ENCODE results near the gene SETD4.
"Not testable (repeated sequence)": the region's sequence is repeated elsewhere in the genome, so short reads cannot be mapped to it uniquely, and the experiment has no call there.

SETD4 gene

DNA sequence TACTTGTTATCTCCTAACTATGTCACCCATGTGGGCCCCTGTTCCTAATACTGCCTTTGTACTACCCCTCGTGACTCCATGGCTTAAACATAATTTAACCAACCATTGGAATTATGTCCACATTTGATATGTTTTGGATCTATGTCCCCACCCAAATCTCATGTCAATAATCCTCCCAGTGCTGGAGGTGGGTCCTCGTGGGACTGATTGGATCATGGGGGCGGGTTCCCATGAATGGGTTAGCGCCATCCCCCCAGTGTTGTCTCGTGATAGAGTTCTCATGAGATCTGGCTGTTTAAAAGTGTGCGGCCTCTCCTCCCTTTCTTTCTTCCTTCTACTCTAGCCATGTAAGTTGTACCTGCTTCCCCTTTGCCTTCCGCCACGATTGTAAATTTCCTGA lies 19.3 kb upstream of the SETD4 start:
- no peak for FAIRE-seq
- no peak for DNase-seq (ENCODE audit: extremely low spot score, insufficient read length, low read depth)

DNA sequence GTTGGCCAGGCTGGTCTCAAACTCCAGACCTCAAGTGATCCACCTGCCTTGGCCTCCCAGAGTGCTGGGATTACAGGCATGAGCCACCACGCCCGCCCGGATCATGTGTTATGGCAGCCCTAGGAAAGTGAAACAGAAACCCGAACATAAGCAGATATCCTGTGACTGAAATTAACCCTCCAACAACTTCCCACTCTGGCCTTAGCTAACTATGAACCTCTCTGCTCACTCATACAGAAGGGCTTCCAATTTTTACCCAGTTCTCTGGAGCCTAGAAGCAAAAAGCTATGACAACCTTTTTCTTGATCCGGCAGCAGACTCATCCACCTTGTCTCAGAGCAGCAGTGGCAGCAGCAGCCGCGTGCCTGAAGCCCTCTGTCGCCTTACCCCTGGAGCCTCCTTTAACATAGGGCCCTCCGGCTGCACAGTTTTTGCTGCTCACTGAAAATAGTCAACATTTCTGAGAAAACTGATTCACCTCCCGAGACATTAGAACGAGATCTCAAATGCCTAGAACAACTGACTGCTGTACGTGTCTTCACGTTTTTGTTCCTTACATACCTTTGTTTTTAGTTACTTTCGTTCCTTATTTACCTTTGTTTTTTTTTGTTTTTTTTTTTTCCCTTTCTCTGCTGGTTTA lies 18.8 kb upstream of the SETD4 start:
- DNase-seq (ENCODE audit: extremely low spot score, insufficient read length, low read depth): no peak
- FAIRE-seq: peak; percentile 73

DNA sequence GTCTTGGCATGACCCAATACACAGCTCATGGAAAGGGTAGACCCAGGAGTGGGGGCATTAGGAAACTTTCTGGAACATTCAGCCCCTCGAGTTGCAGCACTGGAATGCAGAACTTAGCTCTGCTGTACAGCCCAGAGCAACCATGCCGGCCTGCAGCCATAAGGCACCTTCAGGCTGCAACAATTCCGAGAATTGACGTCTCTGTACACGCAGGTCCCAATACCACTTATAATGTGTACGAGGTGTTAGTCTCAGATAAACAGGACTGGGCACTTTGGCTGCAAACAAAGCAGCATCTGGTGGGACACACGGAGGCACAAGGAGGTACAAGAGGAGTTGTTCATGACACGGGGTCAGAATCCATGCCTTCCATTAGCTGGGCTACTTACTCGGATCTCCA lies 17.4 kb upstream of the SETD4 start:
- FAIRE-seq: no peak
- DNase-seq (ENCODE audit: extremely low spot score, insufficient read length, low read depth): no peak

DNA sequence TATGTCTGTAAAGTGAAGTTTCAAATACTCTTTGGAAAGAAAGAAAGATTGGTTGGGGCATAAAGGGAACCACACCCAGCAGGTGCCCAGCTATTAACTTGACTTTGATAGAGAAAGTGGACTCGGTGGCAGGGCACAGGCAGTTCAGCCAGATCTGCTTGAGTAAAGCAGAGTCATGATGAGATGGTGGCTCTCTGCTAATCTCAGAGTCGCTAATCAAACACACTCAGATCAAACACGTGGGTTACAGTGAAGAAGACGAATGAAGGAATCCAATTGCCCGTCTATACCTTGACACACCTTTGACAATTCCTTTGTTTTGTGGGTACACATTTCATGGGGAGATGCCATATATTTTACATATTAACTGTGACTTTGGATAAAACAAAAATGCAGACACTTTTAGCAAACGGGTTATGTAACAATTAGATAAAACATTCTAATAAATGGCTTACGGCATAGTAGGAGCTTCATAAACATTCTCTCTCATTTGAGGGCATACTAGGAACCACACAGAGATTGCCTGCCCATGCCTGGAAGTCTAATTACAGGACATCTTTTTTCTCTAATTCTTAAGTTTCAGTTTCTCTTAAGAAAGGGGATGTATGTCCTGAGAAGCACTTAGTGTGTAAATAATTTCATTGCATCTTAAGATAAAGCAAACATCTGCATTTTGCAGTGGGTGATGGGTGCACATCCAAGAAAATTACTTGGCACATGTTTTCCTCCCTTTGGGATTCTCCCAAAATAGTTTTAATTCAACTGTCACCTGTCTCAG lies 16.7 kb upstream of the SETD4 start:
- peak; percentile 42 for FAIRE-seq
- no peak for DNase-seq (ENCODE audit: extremely low spot score, insufficient read length, low read depth)

DNA sequence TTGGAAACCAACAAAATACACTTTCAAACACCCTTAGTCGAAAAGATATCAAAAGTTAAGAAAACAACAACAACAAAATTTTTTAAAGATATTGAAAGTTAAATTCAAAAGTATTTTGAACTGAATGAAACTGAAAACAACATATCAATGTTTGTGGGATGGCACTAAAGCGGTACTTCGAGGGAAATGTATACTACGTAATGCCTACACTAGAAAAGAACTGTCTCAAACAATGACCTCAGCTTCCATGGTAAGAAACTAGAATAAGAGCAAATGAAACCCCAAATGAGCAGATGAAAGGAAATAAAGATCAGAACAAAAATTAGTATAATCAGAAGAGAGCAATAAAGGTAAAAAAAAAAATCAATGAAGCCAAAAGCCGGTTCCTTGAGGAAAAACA lies 15.6 kb upstream of the SETD4 start:
- no peak for DNase-seq (ENCODE audit: extremely low spot score, insufficient read length, low read depth)
- no peak for FAIRE-seq

DNA sequence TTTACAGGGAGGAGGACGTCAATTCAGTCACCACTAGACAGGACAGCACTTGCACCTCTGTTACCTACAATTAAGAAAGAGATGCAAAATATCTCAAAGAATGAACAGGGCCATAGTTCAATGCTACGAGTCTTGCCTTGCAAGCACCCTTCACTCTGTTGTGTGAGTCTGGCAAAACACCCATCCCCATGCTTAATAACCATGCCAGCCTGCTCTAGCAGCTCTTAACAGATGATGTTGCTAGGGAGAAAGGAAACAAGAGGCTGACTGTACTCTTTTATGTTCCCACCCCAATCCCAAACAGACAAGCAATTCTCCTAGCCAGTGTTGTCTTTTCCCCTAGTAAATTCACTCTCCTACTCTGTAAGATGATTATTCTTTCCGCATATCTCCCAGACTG lies 14.8 kb upstream of the SETD4 start:
- FAIRE-seq (no peak), DNase-seq (ENCODE audit: extremely low spot score, insufficient read length, low read depth) (no peak)

DNA sequence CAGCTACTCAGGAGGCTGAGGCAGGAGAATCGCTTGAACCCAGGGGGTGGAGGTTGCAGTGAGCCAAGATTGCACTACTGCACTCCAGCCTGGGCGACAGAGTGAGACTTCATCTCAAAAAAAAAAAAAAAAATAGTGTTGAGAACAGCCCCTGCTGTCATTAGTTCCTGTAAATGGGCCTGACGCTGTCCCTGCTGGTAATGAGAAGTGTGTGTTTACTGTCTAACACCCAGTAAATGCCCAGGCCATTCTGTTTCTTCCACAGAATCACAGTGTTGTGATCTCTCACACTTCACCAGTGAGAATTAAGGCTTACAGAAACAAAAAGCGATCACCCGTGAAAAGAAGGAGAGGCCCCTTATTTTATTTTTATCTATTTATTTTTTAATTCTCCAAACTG lies 13.6 kb upstream of the SETD4 start:
- not testable (repeated sequence) for FAIRE-seq; DNase-seq (ENCODE audit: extremely low spot score, insufficient read length, low read depth)

DNA sequence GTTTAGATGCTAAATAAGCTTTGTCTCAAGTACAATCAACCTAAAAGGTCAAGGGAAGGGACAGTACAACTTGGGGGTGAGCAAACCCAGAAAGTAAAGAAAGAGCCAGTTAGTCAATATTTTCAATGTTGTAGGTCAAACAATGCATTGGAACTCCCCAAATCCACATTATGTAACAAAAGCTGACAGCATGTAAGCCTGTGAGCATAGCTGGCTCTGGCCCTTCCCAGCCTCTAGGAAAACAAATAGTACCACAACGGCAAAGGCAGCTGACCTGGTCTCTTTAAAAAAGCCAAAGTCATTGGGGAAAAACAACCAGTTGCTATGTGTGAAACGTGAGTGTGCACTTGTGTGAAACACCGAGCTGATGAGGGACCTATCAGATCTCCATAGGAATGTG lies 12.9 kb upstream of the SETD4 start:
- DNase-seq (ENCODE audit: extremely low spot score, insufficient read length, low read depth) (no peak), FAIRE-seq (no peak)

DNA sequence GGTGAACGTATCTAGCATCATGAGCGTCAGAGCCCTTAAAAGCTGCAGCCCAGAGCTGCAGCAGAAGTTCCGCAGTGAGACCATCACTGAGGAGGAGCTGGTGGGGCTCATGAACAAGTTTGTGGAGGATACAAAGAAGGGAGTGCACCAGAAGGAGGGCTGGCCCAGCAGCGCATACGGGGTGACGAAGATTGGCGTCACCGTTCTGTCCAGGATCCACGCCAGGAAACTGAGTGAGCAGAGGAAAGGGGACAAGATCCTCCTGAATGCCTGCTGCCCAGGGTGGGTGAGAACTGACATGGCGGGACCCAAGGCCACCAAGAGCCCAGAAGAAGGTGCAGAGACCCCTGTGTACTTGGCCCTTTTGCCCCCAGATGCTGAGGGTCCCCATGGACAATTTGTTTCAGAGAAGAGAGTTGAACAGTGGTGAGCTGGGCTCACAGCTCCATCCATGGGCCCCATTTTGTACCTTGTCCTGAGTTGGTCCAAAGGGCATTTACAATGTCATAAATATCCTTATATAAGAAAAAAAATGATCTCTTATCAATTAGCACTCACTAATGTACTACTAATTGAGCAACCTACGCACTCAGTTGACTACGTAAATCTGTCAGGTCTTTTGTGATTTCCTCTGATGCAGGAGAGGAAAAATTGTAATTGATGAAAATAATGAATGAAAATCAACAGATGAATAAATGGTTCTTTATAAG lies 12.3 kb upstream of the SETD4 start:
- no peak for FAIRE-seq
- no peak for DNase-seq (ENCODE audit: extremely low spot score, insufficient read length, low read depth)

DNA sequence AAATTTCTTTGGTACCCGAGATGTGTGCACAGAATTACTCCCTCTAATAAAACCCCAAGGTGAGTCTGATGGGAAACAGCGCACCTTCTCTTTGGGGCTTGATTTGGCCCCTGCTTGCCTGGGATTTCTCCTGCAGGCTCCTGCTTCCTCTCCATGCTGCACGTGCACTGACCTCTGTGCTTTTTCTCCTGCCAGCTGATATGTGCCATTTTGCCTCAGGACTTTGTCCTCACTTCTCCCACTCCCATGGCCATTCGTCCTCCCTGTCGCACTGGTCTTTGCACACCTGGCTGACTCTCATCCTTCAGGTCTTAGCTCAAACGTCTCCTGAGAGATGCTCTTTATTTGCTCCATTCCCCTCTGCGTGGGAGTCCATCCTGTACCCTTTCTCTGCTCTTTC lies 10.7 kb upstream of the SETD4 start:
- no peak for FAIRE-seq
- DNase-seq (ENCODE audit: extremely low spot score, insufficient read length, low read depth): no peak

DNA sequence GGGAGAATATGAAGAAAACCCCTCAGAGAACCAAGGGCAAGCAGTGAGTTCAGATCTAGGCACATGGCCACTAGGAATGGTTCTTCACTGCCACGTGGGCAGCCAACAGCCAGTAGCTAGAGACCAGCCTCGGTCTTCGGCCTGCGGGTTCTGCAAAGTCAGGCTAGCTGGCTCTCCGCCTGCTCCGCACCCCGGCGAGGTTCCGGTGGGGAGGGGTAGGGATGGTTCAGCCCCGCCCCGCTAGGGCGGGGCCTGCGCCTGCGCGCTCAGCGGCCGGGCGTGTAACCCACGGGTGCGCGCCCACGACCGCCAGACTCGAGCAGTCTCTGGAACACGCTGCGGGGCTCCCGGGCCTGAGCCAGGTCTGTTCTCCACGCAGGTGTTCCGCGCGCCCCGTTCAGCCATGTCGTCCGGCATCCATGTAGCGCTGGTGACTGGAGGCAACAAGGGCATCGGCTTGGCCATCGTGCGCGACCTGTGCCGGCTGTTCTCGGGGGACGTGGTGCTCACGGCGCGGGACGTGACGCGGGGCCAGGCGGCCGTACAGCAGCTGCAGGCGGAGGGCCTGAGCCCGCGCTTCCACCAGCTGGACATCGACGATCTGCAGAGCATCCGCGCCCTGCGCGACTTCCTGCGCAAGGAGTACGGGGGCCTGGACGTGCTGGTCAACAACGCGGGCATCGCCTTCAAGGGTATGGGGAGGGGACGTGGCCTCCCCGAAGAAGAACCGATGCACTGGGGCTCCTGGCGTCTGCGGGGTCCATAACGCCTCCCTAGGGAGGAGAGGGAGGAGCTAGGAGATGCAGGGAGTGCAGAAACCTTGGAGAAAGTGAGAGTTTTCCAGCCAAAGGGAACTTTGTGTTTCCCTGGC lies 9.6 kb upstream of the SETD4 start, which contains the start of gene CBR1:
CBR1 (plus strand) TSS at position 312 of the 871 bp plus-strand sequence; CDS start at position 404, 92 bp downstream.
- peak; percentile 67 for DNase-seq (ENCODE audit: extremely low spot score, insufficient read length, low read depth)
- FAIRE-seq: peak; percentile 93

DNA sequence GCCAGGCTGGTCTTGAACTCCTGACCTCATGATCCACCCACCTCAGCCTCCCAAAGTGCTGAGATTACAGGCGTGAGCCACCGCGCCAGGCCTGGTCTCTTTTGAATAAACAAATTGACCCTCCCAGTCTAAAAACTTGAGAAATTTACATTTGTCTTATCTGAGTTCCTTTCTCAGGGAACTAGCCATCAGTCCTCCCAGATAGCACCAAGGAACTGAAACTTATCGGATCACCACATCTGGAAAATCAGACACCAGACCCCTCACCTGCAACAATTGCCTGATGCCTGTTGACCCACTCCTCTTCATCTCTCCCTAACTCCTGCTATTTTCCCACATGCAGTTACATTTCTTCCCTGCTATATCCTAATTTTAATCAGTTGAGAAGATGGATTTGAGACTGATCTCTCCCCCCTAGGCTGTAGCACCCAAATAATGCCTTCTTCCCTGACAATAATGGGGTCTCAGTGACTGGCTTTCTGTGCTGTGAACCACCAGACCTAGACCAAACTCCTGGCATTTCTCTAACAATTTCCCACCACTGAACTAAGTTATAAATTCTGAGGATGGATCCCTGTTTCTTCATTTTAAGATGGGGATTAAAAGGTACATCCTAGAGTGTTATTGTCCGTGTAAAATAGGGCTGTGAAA lies 8.5 kb upstream of the SETD4 start:
- DNase-seq (ENCODE audit: extremely low spot score, insufficient read length, low read depth) (no peak), FAIRE-seq (no peak)

DNA sequence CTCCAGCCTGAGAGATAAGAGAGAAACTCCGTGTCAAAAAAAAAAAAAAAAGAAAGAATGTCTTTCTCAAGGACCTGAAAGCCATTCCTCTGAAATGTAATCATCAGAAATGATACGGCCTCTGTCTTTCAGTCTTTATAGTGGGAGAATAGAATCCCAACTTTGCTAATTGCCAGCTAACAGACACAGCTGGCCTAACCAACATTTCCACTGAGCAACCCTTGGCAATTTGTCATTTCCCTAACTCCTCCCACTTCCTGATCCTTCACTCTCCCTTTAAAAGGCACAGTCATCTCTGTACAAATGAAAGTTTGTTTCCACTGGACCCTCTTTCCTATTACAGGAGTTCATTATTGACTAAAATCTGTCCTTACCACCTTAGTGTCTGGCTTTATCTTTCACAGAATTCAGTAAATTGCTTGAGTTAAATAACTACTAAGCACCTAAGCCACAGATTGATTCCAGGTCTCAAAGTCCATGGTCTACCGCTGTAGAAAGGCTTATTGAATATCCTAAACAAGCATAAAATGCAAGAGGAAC lies 5.2 kb upstream of the SETD4 start:
- FAIRE-seq (no peak), DNase-seq (ENCODE audit: extremely low spot score, insufficient read length, low read depth) (no peak)

DNA sequence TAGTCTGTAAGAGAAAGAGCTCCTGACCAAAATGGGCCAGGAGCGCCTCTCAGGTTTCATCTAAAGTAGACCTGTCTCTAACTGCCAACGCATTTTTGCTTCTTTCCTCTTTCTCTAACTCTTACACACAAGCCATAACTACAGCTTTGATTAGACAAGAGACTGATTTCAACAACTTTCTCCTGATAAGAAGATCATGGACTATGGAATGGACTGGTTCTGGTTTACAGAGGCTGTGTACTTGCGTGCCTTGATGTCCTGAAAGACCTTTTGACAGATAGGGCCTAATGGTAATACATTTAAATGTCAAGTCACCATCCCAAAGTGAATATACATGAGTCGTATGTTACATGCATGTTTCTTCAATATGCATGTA lies 3.7 kb upstream of the SETD4 start:
- DNase-seq (ENCODE audit: extremely low spot score, insufficient read length, low read depth): no peak
- no peak for FAIRE-seq

DNA sequence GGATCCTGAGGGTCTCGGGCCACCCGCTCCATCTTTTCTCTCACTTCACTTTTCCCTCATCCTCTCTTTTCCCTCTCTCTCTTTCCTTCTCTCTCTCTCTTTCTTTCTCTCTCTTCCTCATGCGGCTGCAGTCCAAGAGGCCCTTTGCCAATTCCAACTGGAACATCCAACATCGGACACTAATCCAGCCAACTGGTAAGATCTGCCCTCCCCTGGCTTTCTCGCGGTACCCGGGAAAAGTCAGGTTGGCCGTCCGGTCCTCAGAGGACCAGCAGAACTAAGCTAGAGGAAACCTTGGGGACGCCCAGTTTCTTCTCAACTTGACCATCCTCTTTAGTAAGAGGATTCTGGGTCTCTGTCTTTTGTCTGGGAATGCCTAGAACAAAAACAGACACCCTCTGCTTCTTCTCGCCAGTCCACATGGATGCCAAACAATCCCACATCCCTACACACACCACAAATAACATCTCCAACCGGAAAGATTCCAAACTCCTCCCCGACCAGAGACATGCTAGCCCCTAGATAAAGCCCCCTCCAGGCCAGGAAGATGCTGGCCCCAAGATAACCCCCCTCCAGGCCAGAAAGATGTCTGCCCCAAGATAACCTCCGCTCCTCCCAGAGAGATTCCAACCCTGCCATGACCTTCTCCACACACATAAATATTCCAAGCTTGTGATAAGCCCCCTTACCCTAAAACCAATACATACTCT lies 3.2 kb upstream of the SETD4 start:
- DNase-seq (ENCODE audit: extremely low spot score, insufficient read length, low read depth) (no peak), FAIRE-seq (no peak)

DNA sequence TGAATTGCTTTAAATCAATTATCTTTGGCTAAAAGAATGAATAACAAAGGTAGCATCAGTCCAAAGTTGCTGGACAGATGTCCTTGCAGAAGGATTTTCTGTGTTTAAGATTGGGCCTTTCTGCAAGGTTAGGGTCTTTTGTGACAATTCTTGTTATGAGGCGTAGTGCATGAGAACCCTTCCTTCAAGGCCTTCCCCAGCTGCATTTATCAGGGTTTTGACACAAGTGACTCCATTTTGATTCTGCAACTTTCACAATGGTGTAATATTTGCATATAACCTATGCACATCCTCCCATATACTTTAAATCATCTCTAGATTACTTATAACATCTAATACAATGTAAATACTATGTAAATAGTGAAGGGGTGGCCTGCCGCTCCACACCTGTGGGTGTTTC lies 1.1 kb upstream of the SETD4 start:
- no peak for FAIRE-seq
- no peak for DNase-seq (ENCODE audit: extremely low spot score, insufficient read length, low read depth)

DNA sequence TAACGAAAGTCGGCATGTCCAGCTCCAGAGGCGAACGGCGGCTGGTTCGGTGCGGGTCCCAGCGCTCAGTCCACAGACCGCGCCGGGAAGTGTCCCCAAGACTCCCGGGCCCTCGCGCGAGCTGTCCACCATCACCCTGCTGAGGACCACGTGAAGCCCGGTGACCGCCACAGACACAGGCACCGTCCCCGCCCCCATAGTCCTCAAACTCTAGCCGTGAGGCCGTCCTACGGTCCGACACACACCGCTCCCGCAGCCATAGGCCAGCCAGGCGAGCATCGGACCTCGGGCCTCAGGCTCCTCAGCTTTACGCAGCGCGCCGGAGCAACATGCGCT lies 535 bp downstream of the SETD4 start:
- FAIRE-seq (peak; percentile 31), DNase-seq (ENCODE audit: extremely low spot score, insufficient read length, low read depth) (no peak)

DNA sequence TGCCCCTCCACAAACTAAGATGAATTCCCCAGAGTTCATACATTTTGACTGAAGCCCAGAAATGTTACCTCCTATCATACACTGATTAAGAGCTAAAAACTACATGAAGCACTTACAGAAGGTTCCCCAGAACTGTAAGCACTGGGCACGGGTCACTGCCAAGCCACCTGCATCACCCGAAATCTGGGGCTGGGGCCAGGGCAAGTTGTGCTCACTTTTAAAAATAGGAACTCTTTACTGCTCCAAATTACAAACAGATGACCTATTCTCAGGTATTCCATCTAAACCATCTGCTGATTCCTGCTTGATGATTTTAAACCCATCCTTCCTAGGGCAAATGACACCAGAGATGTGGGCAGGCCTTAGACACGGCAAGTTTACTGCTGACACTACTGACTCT lies 4.8 kb downstream of the SETD4 start:
- no peak for FAIRE-seq
- DNase-seq (ENCODE audit: extremely low spot score, insufficient read length, low read depth): no peak

DNA sequence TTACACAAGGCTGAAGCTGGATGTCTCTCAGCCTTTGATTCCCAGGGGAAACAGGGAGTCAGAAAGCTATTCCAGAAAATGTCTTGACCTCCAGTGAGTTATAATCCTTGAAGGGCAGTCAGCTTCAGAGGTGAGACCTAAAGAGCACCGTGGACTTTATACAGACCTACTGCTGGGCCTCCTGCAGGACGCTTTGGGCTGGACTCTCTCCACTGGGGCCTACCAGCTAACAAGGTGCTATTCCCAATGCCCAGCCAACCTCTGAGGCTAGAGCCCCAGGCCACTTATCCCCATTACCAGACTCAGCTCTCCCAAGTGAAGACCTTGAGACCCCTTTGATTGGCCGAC lies 6.6 kb downstream of the SETD4 start:
- FAIRE-seq (no peak), DNase-seq (ENCODE audit: extremely low spot score, insufficient read length, low read depth) (no peak)
